IMR-90 (cell line): ENCODE data around the gene CFDP1. TPM values are rescaled to one million over a fixed set of nuclear protein-coding genes. Genes with fewer than 3 reads are reported as not detected.

ENCODE experiments used
- ATAC-seq: fragments of 200-7000 bp; cut with Tn5 transposase; 2 replicates; pipeline ENCODE4 v1.9.1; 2020; ENCODE audit warnings: low read depth, mild to moderate bottlenecking, moderate library complexity
- BruUV-seq: library from RNA; stranded (reverse); fragments of 400-500 nt; replicated peaks from 2 replicates; lab custom pipeline; 2021; lab: Mats Ljungman, UMichigan
- CTCF ChIA-PET: fragments of 300-600 bp; formaldehyde crosslinking; extraction: SDS; loops from one replicate; lab custom pipeline; 2021; ENCODE audit warnings: antibody characterized with exemption; lab: Yijun Ruan, JAX
- POLR2A ChIA-PET: fragments of 300-600 bp; sonication (Branson Sonifier 250); formaldehyde crosslinking; loops from one replicate; lab custom pipeline; 2022; ENCODE audit warnings: antibody characterized with exemption; ENCODE audit not compliant: unreplicated experiment; lab: Charles Lee
- DNase-seq: peaks from one replicate; pipeline ENCODE4 v3.0.0; 2013
- H2AFZ ChIP-seq: replicated peaks from 2 replicates; pipeline ENCODE3; 2013; ENCODE audit warnings: low read length, mild to moderate bottlenecking; ENCODE audit not compliant: poor library complexity
- H2AK5ac ChIP-seq: 2 replicates; pipeline ENCODE4 v1.6.1; 2013; ENCODE audit warnings: low read depth, low read length, inconsistent platforms
- H2AK9ac ChIP-seq: replicated peaks from 2 replicates; pipeline ENCODE3; 2013; ENCODE audit warnings: mild to moderate bottlenecking, low read depth, low read length, moderate library complexity; ENCODE audit not compliant: poor library complexity
- H2BK120ac ChIP-seq: 2 replicates; pipeline ENCODE4 v1.6.1; 2013; ENCODE audit warnings: low read depth, low read length, inconsistent platforms
- H2BK15ac ChIP-seq: 3 replicates; pipeline ENCODE4 v1.6.1; 2013; ENCODE audit warnings: low read depth, low read length, inconsistent platforms
- H2BK20ac ChIP-seq: 2 replicates; pipeline ENCODE4 v1.6.1; 2013; ENCODE audit warnings: low read depth, mild to moderate bottlenecking, inconsistent platforms, low read length, moderate library complexity
- H2BK5ac ChIP-seq: 2 replicates; pipeline ENCODE4 v1.6.1; 2013; ENCODE audit warnings: mild to moderate bottlenecking, low read depth, low read length, inconsistent platforms; ENCODE audit not compliant: poor library complexity, severe bottlenecking
- H3K14ac ChIP-seq: replicated peaks from 2 replicates; pipeline ENCODE4 v1.6.1; 2013; ENCODE audit warnings: low read depth, low read length, inconsistent platforms
- H3K18ac ChIP-seq: 2 replicates; pipeline ENCODE4 v1.6.1; 2013; ENCODE audit warnings: low read depth, low read length, control low read depth
- H3K23ac ChIP-seq: 2 replicates; pipeline ENCODE4 v1.6.1; 2013; ENCODE audit warnings: low read depth, low read length, inconsistent platforms
- H3K27ac ChIP-seq: 2 replicates; pipeline ENCODE4 v1.5.1; 2013; ENCODE audit warnings: mild to moderate bottlenecking, control low read depth, low read length; ENCODE audit not compliant: insufficient read depth
- H3K27me3 ChIP-seq: 2 replicates; pipeline ENCODE4 v1.6.1; 2013; ENCODE audit warnings: low read length; ENCODE audit not compliant: control insufficient read depth, insufficient read depth
- H3K36me3 ChIP-seq: 2 replicates; pipeline ENCODE4 v1.6.1; 2013; ENCODE audit warnings: low read length, mixed read lengths; ENCODE audit not compliant: control insufficient read depth, insufficient read depth
- H3K4ac ChIP-seq: 2 replicates; pipeline ENCODE4 v1.6.1; 2013; ENCODE audit warnings: low read depth, low read length, inconsistent platforms
- H3K4me1 ChIP-seq: 2 replicates; pipeline ENCODE4 v1.6.1; 2013; ENCODE audit warnings: low read length, mixed read lengths; ENCODE audit not compliant: control insufficient read depth, insufficient read depth
- H3K4me2 ChIP-seq: 2 replicates; pipeline ENCODE4 v1.6.1; 2013; ENCODE audit warnings: low read depth, mild to moderate bottlenecking, control low read depth, low read length, moderate library complexity
- H3K4me3 ChIP-seq: 2 replicates; pipeline ENCODE4 v1.5.1; 2013; ENCODE audit warnings: low read depth, mild to moderate bottlenecking, control low read depth, low read length, moderate library complexity; ENCODE audit not compliant: insufficient read depth
- H3K56ac ChIP-seq: 2 replicates; pipeline ENCODE4 v1.6.1; 2013; ENCODE audit warnings: low read length, inconsistent platforms; ENCODE audit not compliant: insufficient read depth; ENCODE audit errors: extremely low read depth
- H3K79me1 ChIP-seq, 2 experiments: 2 replicates each; pipeline ENCODE4 v1.6.1; 2013; ENCODE audit warnings: low read length in 2 of 2, inconsistent platforms in 1 of 2, low read depth in 1 of 2
- H3K9ac ChIP-seq: 2 replicates; pipeline ENCODE4 v1.6.1; 2013; ENCODE audit warnings: low read depth, low read length, control low read depth
- H3K9me1 ChIP-seq: 2 replicates; pipeline ENCODE4 v1.6.1; 2013; ENCODE audit warnings: low read length, inconsistent platforms; ENCODE audit not compliant: insufficient read depth
- H3K9me3 ChIP-seq: 2 replicates; pipeline ENCODE4 v1.6.1; 2013; ENCODE audit warnings: low read length; ENCODE audit not compliant: control insufficient read depth, insufficient read depth
- H4K20me1 ChIP-seq: 2 replicates; pipeline ENCODE4 v1.6.1; 2013; ENCODE audit warnings: low read length, inconsistent platforms; ENCODE audit not compliant: insufficient read depth
- H4K5ac ChIP-seq: 2 replicates; pipeline ENCODE4 v1.6.1; 2013; ENCODE audit warnings: mild to moderate bottlenecking, low read depth, low read length, control low read depth
- H4K8ac ChIP-seq, 2 experiments: 2 replicates each; pipeline ENCODE4 v1.6.1; 2013; ENCODE audit warnings: low read depth in 2 of 2, low read length in 2 of 2, control low read depth in 1 of 2, inconsistent platforms in 1 of 2
- H4K91ac ChIP-seq: 2 replicates; pipeline ENCODE4 v1.6.1; 2013; ENCODE audit warnings: low read depth, low read length, inconsistent platforms; ENCODE audit not compliant: insufficient read depth
- BHLHE40 ChIP-seq: fragments of 150-350 bp; IDR thresholded peaks from 2 replicates; pipeline ENCODE4 v1.6.1; 2016; ENCODE audit warnings: mild to moderate bottlenecking, low read depth, low read length
- CEBPB ChIP-seq: IDR thresholded peaks from 2 replicates; pipeline ENCODE4 v1.6.1; 2012; ENCODE audit warnings: low read depth, low read length, improper control_type of control experiment
- CHD1 ChIP-seq: IDR thresholded peaks from 2 replicates; pipeline ENCODE4 v1.6.1; 2012; ENCODE audit warnings: low read depth, low read length, improper control_type of control experiment
- CTCF ChIP-seq: conservative IDR thresholded peaks from 2 replicates; pipeline ENCODE4 v1.5.1; 2012; ENCODE audit warnings: mild to moderate bottlenecking, low read depth, low read length, improper control_type of control experiment
- ELK1 ChIP-seq: fragments of 150-350 bp; IDR thresholded peaks from 2 replicates; pipeline ENCODE4 v1.6.1; 2016; ENCODE audit warnings: low read depth, mild to moderate bottlenecking, low read length, moderate library complexity, borderline replicate concordance
- FOS ChIP-seq: fragments of 150-350 bp; IDR thresholded peaks from 2 replicates; pipeline ENCODE4 v1.6.1; 2016; ENCODE audit warnings: low read depth, low read length
- MAFK ChIP-seq: IDR thresholded peaks from 2 replicates; pipeline ENCODE4 v1.6.1; 2012; ENCODE audit warnings: low read depth, low read length, improper control_type of control experiment
- MAZ ChIP-seq: IDR thresholded peaks from 2 replicates; pipeline ENCODE4 v1.6.1; 2012; ENCODE audit warnings: low read depth, mild to moderate bottlenecking, low read length, improper control_type of control experiment, moderate library complexity, borderline replicate concordance
- MXI1 ChIP-seq: IDR thresholded peaks from 2 replicates; pipeline ENCODE4 v1.6.1; 2012; ENCODE audit warnings: low read depth, mild to moderate bottlenecking, low read length, moderate library complexity, borderline replicate concordance
- NFE2L2 ChIP-seq: fragments of 150-350 bp; IDR thresholded peaks from 2 replicates; pipeline ENCODE4 v1.6.1; 2016; ENCODE audit warnings: low read depth, mild to moderate bottlenecking, low read length
- POLR2A ChIP-seq: IDR thresholded peaks from 2 replicates; pipeline ENCODE4 v1.6.1; 2012; ENCODE audit warnings: mild to moderate bottlenecking, low read depth, low read length
- RAD21 ChIP-seq: IDR thresholded peaks from 2 replicates; pipeline ENCODE4 v1.6.1; 2012; ENCODE audit warnings: low read length, improper control_type of control experiment
- RCOR1 ChIP-seq: IDR thresholded peaks from 2 replicates; pipeline ENCODE4 v1.6.1; 2012; ENCODE audit warnings: mild to moderate bottlenecking, low read length, improper control_type of control experiment; ENCODE audit not compliant: insufficient replicate concordance
- RFX5 ChIP-seq: IDR thresholded peaks from 2 replicates; pipeline ENCODE4 v1.8.0; 2012; ENCODE audit warnings: low read depth, mild to moderate bottlenecking, low read length, moderate library complexity
- SMC3 ChIP-seq: fragments of 150-350 bp; IDR thresholded peaks from 2 replicates; pipeline ENCODE4 v1.6.1; 2016; ENCODE audit warnings: low read depth, mild to moderate bottlenecking, antibody characterized with exemption, low read length, moderate library complexity
- USF2 ChIP-seq: fragments of 150-350 bp; IDR thresholded peaks from 2 replicates; pipeline ENCODE4 v1.6.1; 2017; ENCODE audit warnings: mild to moderate bottlenecking, antibody characterized with exemption, low read length, low read depth
- WGBS, 2 experiments: methylation state at CpG; one replicate each; pipeline versions ENCODE4 v1.1.5 to v1.1.7; 2013; ENCODE audit warnings: missing lambda C conversion rate in 2 of 2; ENCODE audit not compliant: insufficient read length in 1 of 2; ENCODE audit errors: extremely low coverage in 2 of 2; 5-methylcytosine and 5-hydroxymethylcytosine counted together
- dilution Hi-C: fragments of 300-500 bp; cut with HindIII; formaldehyde crosslinking; loops from one replicate; pipeline ENCODE4 v1.14.3; 2018; ENCODE audit warnings: low sequenced_read_pairs; ENCODE audit not compliant: unreplicated experiment
- in situ Hi-C: fragments of 300-500 bp; cut with MboI; formaldehyde crosslinking; loops from 3 replicates; pipeline ENCODE4 v1.14.3; 2019; ENCODE audit warnings: low sequenced_read_pairs, inconsistent platforms, mixed read lengths
- intact Hi-C: fragments of 100-400 bp; cut with micrococcal nuclease; formaldehyde crosslinking; loops from 2 replicates; pipeline ENCODE4 v1.10.0; 2022
- polyA plus RNA-seq, 3 experiments: library from polyadenylated mRNA; depleted of rRNA; stranded (reverse); fragments of >200 nt; gene quantifications; 2 replicates each; pipeline ENCODE4 v1.2.3, GENCODE V29; 2012; ENCODE audit warnings: low replicate concordance in 1 of 3
- total RNA-seq: library from RNA; depleted of rRNA; stranded (reverse); fragments of >200 nt; gene quantifications from 2 replicates; pipeline ENCODE4 v1.2.3, GENCODE V29; 2012

Gene CFDP1
- total and polyA plus RNA-seq, 2 of the 4 experiments (the other 2 are of a cell fraction): 15.6 to 38.7 TPM

- H3K36me3 ChIP-seq: peaks cover 1% of the 10 kb centered on the region; the same call in 1 of the 2 replicates
- H2AK5ac ChIP-seq: no peak overlapping the region
- no peak overlapping the region for H3K27ac ChIP-seq
- in situ Hi-C loops: no loop called here
- intact Hi-C loops: loop anchor here (5.0 kb wide), 1 partner anchor 37 kb away; no protein-coding TSS in a partner anchor
- H3K14ac ChIP-seq: no peak overlapping the region
- dilution Hi-C loops: no loop called here
- no peak overlapping the region for H2BK20ac ChIP-seq
- H3K4me1 ChIP-seq: peaks cover 25% of the 10 kb centered on the region
- H3K23ac ChIP-seq: no peak overlapping the region
- H4K20me1 ChIP-seq: no peaks in the 10 kb centered on the region
- no peak overlapping the region for H3K9ac ChIP-seq
- peaks cover 19% of the 10 kb centered on the region for H3K9me1 ChIP-seq
- no peak overlapping the region for H3K18ac ChIP-seq
- H2BK15ac ChIP-seq: no peak overlapping the region
- TF ChIP-seq RAD21 (no peak), RCOR1 (no peak), BHLHE40 (no peak), CEBPB (no peak), SMC3 (no peak), FOS (no peak), ELK1 (no peak), CTCF (no peak), MAFK (no peak), NFE2L2 (no peak), POLR2A (no peak), MXI1 (no peak), CHD1 (no peak), USF2 (no peak), MAZ (no peak), RFX5 (no peak)
- peak overlapping the region; percentile 98 for H2BK5ac ChIP-seq
- DNase-seq: no peak
- H3K4ac ChIP-seq: no peak overlapping the region
- H2AFZ ChIP-seq: no peak overlapping the region
- no peak overlapping the region for H3K56ac ChIP-seq
- CTCF ChIA-PET: interaction anchor here (0.7 to 1.5 kb wide), 3 partner anchors 74 to 180 kb away, joined by 3 to 7 read pairs (median 5); no protein-coding TSS in a partner anchor
- no peak overlapping the region for H3K4me3 ChIP-seq
- no peak overlapping the region for H3K4me2 ChIP-seq
- WGBS, 2 experiments: no CpG with 5 or more reads among the region's 1 CpG
- no peaks in the 10 kb centered on the region for H3K9me3 ChIP-seq
- H4K8ac ChIP-seq: no peak overlapping the region
- no peak overlapping the region for H2AK9ac ChIP-seq
- peaks cover 22 to 47% of the 10 kb centered on the region in 2 experiments; a peak in 3 of 4 replicates for H3K79me1 ChIP-seq
- POLR2A ChIA-PET: no interaction called here
- H3K27me3 ChIP-seq: no peaks in the 10 kb centered on the region
- no peak for ATAC-seq
- no TSS peak for BruUV-seq
- no peak overlapping the region for H4K91ac ChIP-seq
- peak overlapping the region; percentile 14; the same call in 1 of the 2 replicates for H2BK120ac ChIP-seq
- H4K5ac ChIP-seq: no peak overlapping the region
These were observed 54.0 kb downstream of the CFDP1 start for GRCh38 chr16:75379339-75379738.
